ENCODE results near the gene SMPD3. TPM values are rescaled to one million over a fixed set of nuclear protein-coding genes. Genes with fewer than 3 reads are reported as not detected.

SMPD3 gene
- total RNA-seq, 2 experiments from 2014 or later: 0.89 to 1.1 TPM

DNA sequence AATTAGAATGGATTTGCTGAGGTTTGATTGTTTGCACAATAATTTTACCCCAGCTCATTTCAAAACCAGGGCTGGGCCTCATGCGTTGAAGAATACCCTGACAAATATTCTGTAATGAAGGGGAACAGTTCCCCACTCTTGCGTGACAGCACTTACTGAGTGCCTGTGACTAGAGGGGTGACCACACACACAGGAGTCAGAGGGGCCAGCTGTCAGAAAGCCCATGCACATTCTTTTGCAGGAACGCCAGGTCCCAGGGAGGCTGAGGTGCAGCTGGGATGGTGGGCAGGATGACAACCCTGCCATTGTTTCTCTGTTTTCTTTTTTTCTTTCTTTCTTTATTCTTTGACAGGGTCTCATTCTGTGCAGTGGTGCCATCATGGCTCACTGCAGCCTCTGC lies 44.6 kb downstream of the SMPD3 start:
- DNase-seq (no peak), ATAC-seq (ENCODE audit: poor library complexity) (no peak)
- Mint-ChIP-seq H3K27me3 (no peaks in the 10 kb centered on the region), H3K36me3 (ENCODE audit: low read depth) (no peaks in the 10 kb centered on the region), H3K9me3 (no peaks in the 10 kb centered on the region), H3K27ac (no peak overlapping the region), H3K4me1 (ENCODE audit: low read depth) (peaks cover 30% of the 10 kb centered on the region), H3K4me3 (no peak overlapping the region)
- CTCF ChIA-PET: interaction anchor here (0.6 kb wide), 1 partner anchor 106 kb away, joined by 4 read pairs; no protein-coding TSS in a partner anchor
- POLR2A ChIA-PET: interaction anchor here (1.8 kb wide), 1 partner anchor 13 kb away, joined by 6 read pairs; no protein-coding TSS in a partner anchor
- no peak overlapping the region for H3K4me3 ChIP-seq (ENCODE audit: low read length)
- peaks cover 23% of the 10 kb centered on the region for H3K4me1 ChIP-seq (ENCODE audit: insufficient read depth, low read length)
- intact Hi-C loops (cut with DNase I, micrococcal nuclease): loop anchor here (5.0 kb wide), 3 partner anchors 34 to 119 kb away; no protein-coding TSS in a partner anchor
- no peaks in the 10 kb centered on the region for H3K36me3 ChIP-seq (ENCODE audit: insufficient read depth, low read length)
- no peak overlapping the region for H3K27ac ChIP-seq (ENCODE audit: low read depth in 1 of 2, low read length in 2 of 2)
- TF ChIP-seq CTCF (IDR thresholded peaks at IDR 0.05): no peak
- no peaks in the 10 kb centered on the region for H3K9me3 ChIP-seq (ENCODE audit: control insufficient read depth in 1 of 2, insufficient read depth in 1 of 2, low read length in 2 of 2)
- no peaks in the 10 kb centered on the region for H3K27me3 ChIP-seq (ENCODE audit: control insufficient read depth in 1 of 2, insufficient read depth in 2 of 2, low read length in 2 of 2)

DNA sequence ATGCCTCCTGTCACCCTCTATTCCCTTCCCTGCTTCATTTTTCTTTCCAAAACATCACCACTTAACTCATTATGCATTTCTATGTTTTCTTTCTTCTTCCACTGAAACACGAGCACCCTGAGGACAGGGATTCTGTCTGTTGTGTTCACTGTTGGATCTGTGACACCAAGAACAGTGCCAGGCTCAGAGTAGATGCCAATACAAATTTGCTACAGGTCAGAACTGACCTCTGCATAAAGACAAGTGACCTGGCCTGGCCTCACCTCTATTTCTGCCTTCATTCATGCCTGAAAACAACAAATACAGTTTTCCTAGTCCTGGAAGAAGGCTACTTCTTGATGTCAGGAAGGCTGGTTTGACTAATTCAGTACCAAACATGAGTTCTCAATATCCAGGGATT lies 45.1 kb downstream of the SMPD3 start:
- H3K27ac ChIP-seq (ENCODE audit: low read depth in 1 of 2, low read length in 2 of 2): no peak overlapping the region
- H3K4me3 ChIP-seq (ENCODE audit: low read length): no peak overlapping the region
- Mint-ChIP-seq H3K4me3 (no peak overlapping the region), H3K27ac (no peak overlapping the region), H3K4me1 (ENCODE audit: low read depth) (peaks cover 30% of the 10 kb centered on the region), H3K36me3 (ENCODE audit: low read depth) (no peaks in the 10 kb centered on the region), H3K27me3 (no peaks in the 10 kb centered on the region), H3K9me3 (no peaks in the 10 kb centered on the region)
- intact Hi-C loops (cut with DNase I, micrococcal nuclease): loop anchor here (5.0 kb wide), 3 partner anchors 34 to 119 kb away; no protein-coding TSS in a partner anchor
- H3K27me3 ChIP-seq (ENCODE audit: control insufficient read depth in 1 of 2, insufficient read depth in 2 of 2, low read length in 2 of 2): no peaks in the 10 kb centered on the region
- POLR2A ChIA-PET: interaction anchor here (1.8 kb wide), 1 partner anchor 14 kb away, joined by 6 read pairs; no protein-coding TSS in a partner anchor
- no peaks in the 10 kb centered on the region for H3K9me3 ChIP-seq (ENCODE audit: control insufficient read depth in 1 of 2, insufficient read depth in 1 of 2, low read length in 2 of 2)
- TF ChIP-seq CTCF (IDR thresholded peaks at IDR 0.05): no peak
- DNase-seq (no peak), ATAC-seq (ENCODE audit: poor library complexity) (no peak)
- CTCF ChIA-PET: interaction anchor here (0.6 kb wide), 1 partner anchor 107 kb away, joined by 4 read pairs; no protein-coding TSS in a partner anchor
- no peaks in the 10 kb centered on the region for H3K36me3 ChIP-seq (ENCODE audit: insufficient read depth, low read length)
- H3K4me1 ChIP-seq (ENCODE audit: insufficient read depth, low read length): peaks cover 23% of the 10 kb centered on the region

DNA sequence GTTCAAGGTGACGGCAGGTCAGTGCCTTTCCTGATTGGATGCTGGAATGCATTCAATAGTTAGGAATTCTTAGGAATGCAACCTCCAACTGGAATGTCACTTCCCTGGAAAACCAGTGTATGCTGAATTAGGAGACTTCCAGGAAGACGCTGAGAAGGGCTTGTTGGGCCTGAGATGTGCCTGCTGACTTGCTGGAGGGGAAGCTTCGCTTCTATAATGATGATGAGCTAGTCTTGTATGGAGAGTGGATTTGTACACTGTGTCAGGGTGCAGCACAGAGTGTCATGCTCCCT lies 45.6 kb downstream of the SMPD3 start:
- POLR2A ChIA-PET: interaction anchor here (1.8 kb wide), 1 partner anchor 14 kb away, joined by 6 read pairs; no protein-coding TSS in a partner anchor
- H3K4me3 Mint-ChIP-seq: no peak overlapping the region
- H3K36me3 Mint-ChIP-seq (ENCODE audit: low read depth): no peaks in the 10 kb centered on the region
- no peaks in the 10 kb centered on the region for H3K27me3 Mint-ChIP-seq
- no peak for TF ChIP-seq CTCF (IDR thresholded peaks at IDR 0.05)
- CTCF ChIA-PET: no interaction called here
- Histone ChIP-seq H3K9me3 (ENCODE audit: control insufficient read depth in 1 of 2, insufficient read depth in 1 of 2, low read length in 2 of 2) (no peaks in the 10 kb centered on the region), H3K36me3 (ENCODE audit: insufficient read depth, low read length) (no peaks in the 10 kb centered on the region), H3K27ac (ENCODE audit: low read depth in 1 of 2, low read length in 2 of 2) (no peak overlapping the region), H3K4me1 (ENCODE audit: insufficient read depth, low read length) (peaks cover 23% of the 10 kb centered on the region), H3K27me3 (ENCODE audit: control insufficient read depth in 1 of 2, insufficient read depth in 2 of 2, low read length in 2 of 2) (no peaks in the 10 kb centered on the region), H3K4me3 (ENCODE audit: low read length) (no peak overlapping the region)
- H3K27ac Mint-ChIP-seq: no peak overlapping the region
- ATAC-seq (ENCODE audit: poor library complexity) (no peak), DNase-seq (no peak)
- no peaks in the 10 kb centered on the region for H3K9me3 Mint-ChIP-seq
- peaks cover 30% of the 10 kb centered on the region for H3K4me1 Mint-ChIP-seq (ENCODE audit: low read depth)
- intact Hi-C loops (cut with DNase I, micrococcal nuclease): loop anchor here (5.0 kb wide), 3 partner anchors 35 to 120 kb away; no protein-coding TSS in a partner anchor
